B cell (primary cell): Measurements from ENCODE around the gene PKNOX1.

Experiments
- CTCF ChIP-seq: fragments of 200-600 bp; IDR thresholded peaks from one replicate; pipeline ENCODE4 v1.8.0; 2022; ENCODE audit warnings: antibody characterized with exemption, mild to moderate bottlenecking
- EZH2 ChIP-seq: IDR thresholded peaks from 2 replicates; pipeline ENCODE4 v1.6.1; 2012; ENCODE audit warnings: borderline replicate concordance, low read depth, mild to moderate bottlenecking, moderate library complexity, low read length; ENCODE audit not compliant: insufficient read depth, poor library complexity, severe bottlenecking

GRCh38 chr21:43023175-43023574, 48.8 kb downstream of the PKNOX1 start:
- TF ChIP-seq EZH2 (no peak), CTCF (no peak)
